ENCODE results near the gene SPRR2A. TPM values are rescaled to one million over a fixed set of nuclear protein-coding genes. Genes with fewer than 3 reads are reported as not detected.
"Not testable (repeated sequence)": the region's sequence is repeated elsewhere in the genome, so short reads cannot be mapped to it uniquely, and the experiment has no call there.

Gene SPRR2A
- total RNA-seq, 1 donor from 2014 or later, result 0.67 TPM

DNA sequence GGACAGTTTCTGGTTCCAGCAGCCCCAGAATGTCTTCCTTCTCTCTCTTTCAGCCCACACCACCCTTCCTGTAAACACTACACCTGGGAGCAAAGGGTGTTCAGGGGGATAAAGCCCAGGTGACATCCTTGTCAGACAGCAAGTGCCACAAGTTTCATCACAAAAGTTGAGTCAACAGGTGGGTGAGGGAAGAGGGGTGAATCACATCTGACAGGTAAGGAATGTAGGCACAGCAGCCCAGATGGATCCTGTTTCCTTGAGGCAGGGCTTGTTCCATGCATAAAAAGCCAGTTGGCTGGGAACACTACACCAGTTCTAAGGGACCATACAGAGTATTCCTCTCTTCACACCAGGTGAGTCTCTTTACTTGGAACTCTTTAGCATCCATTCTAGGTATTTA is 26.4 kb downstream of the SPRR2A start, which contains the start of gene SPRR1B:
SPRR1B (plus strand) TSS at position 309 of the 400 bp plus-strand sequence. CDS start 1,143 bp downstream, outside the sequence.
- intact Hi-C loops (cut with DNase I), result no loop called here
- ATAC-seq, result no peak
- DNase-seq (ENCODE audit: low spot score), result no peak

DNA sequence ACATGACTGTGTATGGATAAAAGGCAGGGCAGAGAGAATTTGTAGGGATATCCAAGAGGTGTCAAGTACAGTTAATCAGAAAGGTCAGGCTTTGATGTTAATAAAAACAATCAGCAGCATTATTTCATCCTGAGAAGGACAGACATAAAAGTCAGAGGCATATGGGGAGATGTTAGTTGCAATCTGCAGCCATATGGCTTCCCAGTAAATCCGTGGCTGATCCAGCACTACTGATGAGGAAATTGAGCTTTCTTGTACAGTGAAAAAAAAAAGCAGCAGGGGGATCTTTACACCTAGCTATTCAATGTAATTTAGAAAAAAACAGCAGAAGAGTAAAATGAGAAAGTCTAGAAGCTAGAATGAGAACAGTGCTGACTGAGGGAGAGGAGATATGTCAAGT is 28.5 kb downstream of the SPRR2A start:
- intact Hi-C loops (cut with DNase I), result no loop called here

DNA sequence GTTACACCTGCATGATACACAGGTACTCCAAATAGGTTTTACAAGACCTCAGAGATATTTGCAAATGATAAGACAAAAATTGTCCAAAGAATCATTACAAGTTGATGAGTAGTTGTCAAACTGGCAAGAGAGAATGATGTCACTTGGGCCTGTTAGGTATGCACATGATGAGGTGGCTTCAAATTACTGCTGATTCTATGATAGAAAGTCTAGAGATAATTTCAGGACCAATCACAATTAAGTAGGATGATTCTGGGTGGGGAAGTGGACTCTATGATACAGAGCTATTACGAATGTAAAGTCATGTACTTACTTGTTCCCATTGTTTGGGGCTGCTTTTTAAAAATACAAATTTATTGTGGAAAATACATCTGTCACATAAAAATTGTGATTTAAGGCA is 31.5 kb downstream of the SPRR2A start:
- ATAC-seq, result no peak
- no peak for DNase-seq (ENCODE audit: low spot score)
- intact Hi-C loops (cut with DNase I), result no loop called here

More for the DNA sequence above, 28.5 kb downstream of the SPRR2A start:
- no peak for ATAC-seq
- DNase-seq (ENCODE audit: low spot score), result no peak

DNA sequence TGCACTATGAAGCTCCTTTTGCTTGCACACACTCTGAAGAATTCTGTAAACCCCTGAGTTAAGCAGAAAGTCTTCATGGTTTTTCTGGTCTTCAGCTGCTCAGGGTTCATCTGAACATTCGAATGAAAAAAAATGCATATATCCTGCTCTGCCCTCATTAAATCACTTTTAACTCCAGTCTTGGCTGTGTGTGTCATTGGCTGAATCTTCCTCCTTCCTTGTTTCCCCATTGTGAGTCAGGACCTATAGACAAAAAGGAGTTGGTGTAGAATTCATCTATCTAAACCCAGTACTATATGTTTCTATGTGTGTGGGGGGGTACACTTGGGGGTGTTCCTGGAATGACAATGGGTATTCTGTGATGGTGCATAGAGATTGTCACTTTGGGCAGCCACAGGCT is 32.9 kb downstream of the SPRR2A start:
- intact Hi-C loops (cut with DNase I), result no loop called here
- ATAC-seq (no peak), DNase-seq (ENCODE audit: low spot score) (no peak)

DNA sequence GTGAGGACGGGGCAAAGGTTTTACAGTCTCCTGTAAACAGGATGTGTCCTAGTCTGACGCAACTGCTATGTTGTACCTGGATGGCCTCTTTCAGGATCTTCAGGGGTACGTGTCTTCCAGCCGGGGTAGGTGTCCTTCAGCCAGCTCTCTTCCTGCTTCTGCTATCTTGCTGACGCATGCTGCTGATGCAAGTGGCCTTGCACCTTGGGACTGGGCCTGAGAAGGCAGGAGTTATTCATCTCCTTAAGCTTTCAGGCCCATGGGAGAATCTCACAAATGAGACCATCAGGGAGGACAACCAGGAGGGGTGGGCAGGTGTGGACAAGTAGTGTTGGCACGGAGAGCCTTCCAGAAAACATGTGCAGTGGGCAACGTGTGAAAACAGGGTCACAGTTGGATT is 34.2 kb downstream of the SPRR2A start:
- intact Hi-C loops (cut with DNase I), result no loop called here
- ATAC-seq, result no peak
- no peak for DNase-seq (ENCODE audit: low spot score)

DNA sequence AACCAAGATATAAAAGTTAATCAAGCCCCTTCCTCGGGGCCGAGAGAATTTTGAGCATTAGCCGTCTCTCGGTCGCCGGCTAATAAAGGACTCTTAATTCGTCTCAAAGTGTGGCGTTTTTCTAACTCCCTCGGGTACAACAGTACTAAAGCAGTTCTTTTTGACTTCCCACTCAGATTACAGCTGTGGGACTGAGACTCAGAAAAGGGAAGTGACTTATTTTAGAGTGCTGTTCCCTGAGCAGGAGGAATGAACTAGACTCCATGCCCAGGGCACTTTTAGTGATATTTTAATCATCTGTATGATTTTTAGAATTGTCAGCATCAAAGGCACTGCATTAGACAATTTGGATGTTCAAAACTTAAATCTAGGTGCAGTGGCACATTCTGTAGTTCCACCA is 35.0 kb downstream of the SPRR2A start:
- DNase-seq (ENCODE audit: low spot score); intact Hi-C loops (cut with DNase I); ATAC-seq: not testable (repeated sequence)

DNA sequence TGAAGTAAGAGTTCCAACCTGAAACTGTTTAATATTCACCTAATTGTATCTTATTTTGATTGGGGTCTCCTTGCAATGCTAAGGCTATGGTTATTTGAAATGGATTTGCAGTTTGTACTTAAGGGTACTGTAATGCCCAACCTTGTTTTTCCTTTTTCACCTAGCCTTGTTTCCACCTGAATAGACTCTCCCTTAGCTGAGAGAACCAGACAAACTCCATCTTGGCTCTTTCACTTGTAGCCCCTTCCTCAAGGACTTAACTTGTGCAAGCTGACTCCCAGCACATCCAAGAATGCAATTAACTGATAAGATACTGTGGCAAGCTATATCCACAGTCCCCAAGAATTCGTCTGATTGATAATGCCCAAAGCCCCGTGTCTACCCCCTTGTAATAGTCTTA is 35.5 kb downstream of the SPRR2A start:
- ATAC-seq; intact Hi-C loops (cut with DNase I); DNase-seq (ENCODE audit: low spot score): not testable (repeated sequence)

DNA sequence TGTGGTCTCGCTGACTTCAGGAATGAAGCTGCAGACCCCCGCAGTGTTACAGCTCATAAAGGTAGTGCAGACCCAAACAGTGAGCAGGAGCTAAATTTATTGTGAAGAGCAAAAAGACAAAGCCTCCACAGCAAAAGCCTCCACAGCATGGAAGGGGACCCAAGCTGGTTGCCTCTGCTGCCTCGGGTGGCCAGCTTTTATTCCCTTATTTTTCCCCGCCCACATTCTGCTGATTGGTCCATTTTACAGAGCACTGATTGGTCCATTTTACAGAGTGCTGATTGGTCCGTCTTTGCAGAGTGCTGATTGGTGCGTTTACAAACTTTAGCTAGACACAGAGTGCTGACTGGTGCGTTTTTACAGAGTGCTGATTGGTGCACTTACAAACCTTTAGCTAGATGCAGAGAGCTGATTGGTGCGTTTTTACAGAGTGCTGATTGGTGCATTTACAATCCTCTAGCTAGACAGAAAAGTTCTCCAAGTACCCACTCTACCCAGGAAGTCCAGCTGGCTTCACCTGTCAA is 46.0 kb downstream of the SPRR2A start:
- intact Hi-C loops (cut with DNase I); ATAC-seq; DNase-seq (ENCODE audit: low spot score): not testable (repeated sequence)

Other genes with a start within 250 kb of the SPRR2A start
- not detected for gene LCE1B, start 245.5 kb downstream of the SPRR2A start, total RNA-seq
- gene LCE1A, start 230.0 kb downstream of the SPRR2A start, total RNA-seq, result not detected
- gene LCE6A, start 214.7 kb downstream of the SPRR2A start, total RNA-seq, result not detected
- gene LCE7A, start 197.5 kb downstream of the SPRR2A start, total RNA-seq, result not detected
- not detected for gene SMCP, start 179.2 kb downstream of the SPRR2A start, total RNA-seq
- not detected for gene IVL, start 149.0 kb downstream of the SPRR2A start, total RNA-seq
- not detected for gene SPRR5, start 110.3 kb downstream of the SPRR2A start, total RNA-seq
- not detected for gene SPRR4, start 86.9 kb downstream of the SPRR2A start, total RNA-seq
- not detected for gene SPRR1A, start 73.4 kb downstream of the SPRR2A start, total RNA-seq
- 0.45 TPM for gene SPRR3, start 55.8 kb downstream of the SPRR2A start, total RNA-seq
- gene SPRR1B, start 26.3 kb downstream of the SPRR2A start, total RNA-seq, result not detected
- gene SPRR2D, start 16.4 kb downstream of the SPRR2A start, total RNA-seq, result not detected
- gene SPRR2B, start 14.1 kb upstream of the SPRR2A start, total RNA-seq, result not detected
- gene SPRR2E, start 37.0 kb upstream of the SPRR2A start, total RNA-seq, result not detected
- gene SPRR2F, start 56.0 kb upstream of the SPRR2A start, total RNA-seq, result not detected
- gene SPRR2G, start 93.4 kb upstream of the SPRR2A start, total RNA-seq, result not detected
- gene LELP1, start 145.9 kb upstream of the SPRR2A start, total RNA-seq, result not detected
- gene PRR9, start 160.1 kb upstream of the SPRR2A start, total RNA-seq, result not detected
- gene LORICRIN, start 202.2 kb upstream of the SPRR2A start, total RNA-seq, result not detected